ENCODE measurements around the gene EPHA2.

- no peak for TF ChIP-seq CTCF (conservative IDR thresholded peaks at IDR 0.05; ENCODE audit: low read length)
- no peak for TF ChIP-seq EZH2phosphoT487 (IDR thresholded peaks at IDR 0.05; ENCODE audit: borderline replicate concordance, low read depth, low read length)
These were observed 26.2 kb upstream of the EPHA2 start for GRCh38 chr1:16181887-16182719.

Measured in OCI-LY7 (cell line).